ENCODE results near the gene AKAP6.
"Not testable (repeated sequence)": the region's sequence is repeated elsewhere in the genome, so short reads cannot be mapped to it uniquely, and the experiment has no call there.

AKAP6 gene

DNA sequence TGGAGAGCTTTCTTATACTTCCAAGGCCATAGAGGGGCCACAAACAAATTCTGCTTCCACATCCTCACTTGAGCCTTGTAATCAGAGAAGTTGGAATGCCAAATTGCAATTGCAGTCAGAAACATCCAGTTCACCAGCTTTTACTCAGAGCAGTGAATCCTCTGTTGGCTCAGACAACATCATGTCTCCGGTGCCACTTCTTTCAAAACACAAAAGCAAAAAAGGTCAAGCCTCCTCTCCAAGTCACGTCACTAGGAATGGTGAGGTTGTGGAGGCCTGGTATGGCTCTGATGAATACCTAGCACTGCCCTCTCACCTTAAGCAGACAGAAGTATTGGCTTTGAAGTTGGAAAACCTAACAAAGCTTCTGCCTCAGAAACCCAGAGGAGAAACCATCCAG is 217.1 kb downstream of the AKAP6 start:
- no peak for DNase-seq

DNA sequence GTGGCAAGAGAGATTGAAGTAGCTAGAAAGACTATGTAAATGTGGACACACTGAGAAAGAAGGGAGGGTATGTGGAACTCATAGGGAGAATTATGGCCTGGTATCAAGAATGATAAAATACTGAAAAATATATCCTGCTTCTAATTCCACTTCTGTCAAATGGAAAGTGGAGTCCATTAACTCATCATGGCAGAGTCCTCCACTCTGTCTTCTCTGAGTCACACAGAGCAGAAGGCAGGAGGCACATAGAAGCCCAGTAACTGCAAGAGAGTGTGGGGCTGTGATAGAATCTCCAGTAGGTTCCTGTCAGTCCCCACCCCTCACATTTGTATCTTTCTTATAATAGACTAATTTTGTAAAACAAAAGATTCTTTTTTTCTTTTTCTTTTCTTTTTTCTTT is 223.7 kb downstream of the AKAP6 start:
- no peak for DNase-seq

DNA sequence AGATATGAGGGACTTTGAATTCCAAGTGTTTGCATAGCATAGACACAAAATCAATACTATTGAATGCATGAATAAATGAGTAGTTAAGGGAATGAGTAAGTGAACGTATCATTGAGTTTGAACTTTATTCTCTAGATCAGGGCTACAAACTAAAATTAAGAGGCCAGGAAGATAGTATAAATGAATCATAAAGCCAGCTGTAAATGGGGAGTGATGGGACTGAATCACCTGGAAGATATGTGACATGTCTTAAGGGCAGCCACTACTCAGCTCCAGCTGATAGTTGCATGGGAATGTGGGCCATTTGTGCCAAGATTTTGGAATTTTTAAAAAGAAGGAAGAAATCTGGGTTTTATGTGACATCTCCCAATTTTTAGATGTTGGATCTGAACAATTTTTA is 229.9 kb downstream of the AKAP6 start:
- DNase-seq, result no peak

DNA sequence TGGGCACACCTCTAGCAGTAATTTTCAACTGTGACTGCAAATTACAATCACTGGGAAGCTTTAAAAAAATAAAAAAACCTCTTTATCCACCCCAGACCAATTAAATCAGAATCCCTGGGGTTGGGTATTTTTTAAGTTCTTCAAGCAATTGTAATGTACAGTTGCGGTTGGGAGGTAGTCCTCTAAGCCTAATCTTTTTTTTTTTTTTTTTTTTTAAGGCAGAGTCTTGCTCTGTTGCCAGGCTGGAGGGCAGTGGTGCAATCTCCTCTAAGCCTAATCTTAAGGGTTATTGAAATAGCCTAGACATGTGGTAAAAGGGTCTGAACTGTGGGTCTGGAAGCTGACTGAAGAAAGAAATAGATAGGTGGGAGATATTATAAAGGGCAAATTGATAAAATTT is 230.5 kb downstream of the AKAP6 start:
- DNase-seq, result no peak

DNA sequence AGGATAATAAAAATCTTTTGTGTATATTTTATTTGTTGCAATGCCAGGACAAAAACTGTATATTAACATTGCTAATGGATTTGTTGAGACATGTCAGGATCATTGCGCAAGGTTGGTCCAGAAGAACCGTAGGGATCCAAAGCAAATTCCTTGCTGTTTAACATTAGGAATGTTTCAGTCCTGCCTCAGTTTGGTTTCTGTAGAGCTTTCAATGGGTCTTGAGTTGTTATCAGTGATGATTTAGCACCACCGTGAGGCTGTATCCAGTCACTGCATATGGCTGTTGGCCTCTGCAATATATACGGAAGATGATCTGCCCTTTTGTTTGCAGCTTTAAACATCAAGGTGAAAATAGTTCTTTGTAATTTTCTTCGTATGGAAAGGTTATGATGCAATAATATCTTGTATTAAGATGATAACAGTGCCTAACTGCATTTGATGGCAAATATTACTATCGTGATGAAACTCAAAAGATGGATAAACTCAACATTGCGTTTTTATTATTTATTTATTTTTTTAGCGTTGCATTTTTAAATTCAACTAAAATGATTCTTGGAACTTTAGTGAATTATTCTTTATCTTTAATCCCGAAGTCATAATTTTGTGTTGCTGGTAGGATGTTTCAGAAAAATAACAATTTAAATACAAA is 231.2 kb downstream of the AKAP6 start:
- peak; percentile 19 to 36 for DNase-seq

DNA sequence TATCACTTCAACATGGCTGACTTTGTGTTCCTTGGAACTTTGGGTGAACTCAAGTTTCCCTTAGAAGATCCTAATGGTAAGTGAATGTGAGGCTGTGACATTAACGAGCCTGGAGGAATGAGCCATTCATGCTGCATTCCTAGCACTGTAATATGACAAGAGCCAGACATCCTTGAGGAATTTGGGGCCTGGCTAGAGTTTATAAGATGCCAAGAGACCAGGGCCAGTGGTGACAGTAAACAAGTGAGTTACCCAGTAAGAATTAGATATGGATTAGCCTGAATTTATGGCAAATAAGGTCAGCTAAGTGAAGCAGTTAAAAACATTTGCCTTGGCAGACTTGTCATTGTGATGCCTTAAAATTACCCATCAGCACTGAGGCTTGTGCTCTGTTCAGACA is 232.4 kb downstream of the AKAP6 start:
- DNase-seq, result no peak

DNA sequence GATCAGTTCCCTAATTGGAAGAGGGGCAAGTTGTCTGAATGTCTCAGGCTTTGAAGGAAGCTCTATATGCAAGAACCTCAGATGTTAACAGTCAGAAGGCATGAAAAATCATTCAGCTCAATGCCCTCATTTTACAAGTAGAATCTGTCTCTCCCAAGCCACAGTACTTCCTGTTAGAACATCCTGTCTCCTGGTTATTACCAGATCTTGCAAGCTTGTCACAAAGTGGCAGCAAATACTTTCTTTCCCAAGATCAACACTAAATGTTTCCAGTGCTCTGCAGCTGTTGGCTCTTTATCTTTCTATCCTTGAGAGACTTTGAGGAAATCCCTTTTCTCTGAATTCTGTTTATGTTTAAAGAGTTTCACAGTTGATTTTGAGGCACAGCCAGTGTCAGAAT is 235.5 kb downstream of the AKAP6 start:
- no peak for DNase-seq

DNA sequence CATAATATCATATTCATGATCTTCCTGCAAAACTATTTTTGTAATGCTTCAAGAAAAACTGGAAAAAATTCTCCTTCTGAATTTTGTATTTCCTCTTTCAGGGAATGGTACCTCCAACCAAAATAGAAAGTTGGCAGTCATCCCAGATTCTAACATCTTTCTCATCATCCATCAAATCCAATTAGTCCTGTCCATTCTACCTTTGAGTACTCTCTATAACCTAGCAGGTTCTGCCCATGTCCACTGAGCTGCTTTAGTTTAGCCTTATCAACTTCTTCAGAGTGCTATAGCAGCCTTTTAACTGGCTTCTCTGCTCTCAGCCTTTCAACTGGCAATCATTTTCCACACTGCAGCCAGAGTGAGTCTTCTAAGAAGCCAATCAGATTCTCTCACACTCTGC is 236.2 kb downstream of the AKAP6 start:
- no peak for DNase-seq

DNA sequence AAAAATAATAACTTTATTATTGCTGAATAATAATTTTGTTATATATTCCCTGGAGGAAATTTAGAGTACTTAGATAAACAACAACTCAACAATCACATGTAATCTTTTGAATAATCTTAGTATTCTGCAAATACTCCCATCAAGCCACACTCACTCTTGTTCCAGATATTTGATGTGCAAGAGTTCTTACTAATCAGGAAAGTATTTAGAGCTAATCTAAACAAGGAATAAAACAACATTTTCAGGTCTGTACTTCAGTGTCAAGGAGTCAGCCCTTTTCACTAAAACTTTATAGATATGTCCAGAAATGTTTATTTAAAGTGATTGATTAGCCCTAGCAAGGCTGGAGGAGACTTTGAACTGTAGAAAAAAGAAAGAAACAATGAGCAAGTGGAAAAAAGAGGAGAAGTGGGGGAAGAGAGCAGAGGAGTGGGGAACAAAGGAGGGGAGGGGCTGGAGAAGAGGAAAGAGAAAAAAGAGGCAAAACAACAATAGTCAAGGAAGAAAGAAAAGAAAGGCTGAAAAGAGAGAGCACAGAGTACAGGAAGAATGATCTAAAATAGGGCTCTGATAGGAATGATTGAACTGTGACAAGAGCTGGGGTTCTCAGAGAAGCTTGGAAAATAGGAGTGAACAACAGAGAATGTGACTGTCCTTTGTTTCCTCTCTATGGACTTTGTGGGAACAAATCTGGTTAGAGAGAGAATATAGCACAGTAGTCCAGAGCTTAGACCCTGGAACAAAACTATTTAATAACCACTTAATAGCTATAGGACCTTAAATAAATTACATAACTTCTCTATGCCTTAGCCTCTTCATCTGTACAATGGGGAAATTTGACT is 238.7 kb downstream of the AKAP6 start:
- no peak for DNase-seq

DNA sequence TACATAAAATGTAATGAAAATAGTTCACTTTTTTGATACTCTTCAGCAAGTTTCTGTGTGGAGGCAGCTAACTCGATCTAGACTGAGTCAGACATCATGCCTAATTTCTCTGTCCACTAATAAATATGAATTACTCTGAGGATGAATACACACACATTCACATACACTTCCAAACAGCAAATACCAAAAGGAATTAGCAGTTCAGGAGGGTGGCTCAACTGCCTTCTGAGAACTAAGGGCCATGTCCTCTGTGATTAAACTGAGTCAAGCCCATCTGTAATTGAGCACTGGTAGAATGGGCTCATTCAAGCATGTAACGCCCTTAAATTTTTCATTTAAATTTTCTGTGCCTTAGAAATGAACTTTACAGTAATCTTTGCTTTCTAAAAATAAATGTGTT is 242.5 kb downstream of the AKAP6 start:
- DNase-seq, result no peak

DNA sequence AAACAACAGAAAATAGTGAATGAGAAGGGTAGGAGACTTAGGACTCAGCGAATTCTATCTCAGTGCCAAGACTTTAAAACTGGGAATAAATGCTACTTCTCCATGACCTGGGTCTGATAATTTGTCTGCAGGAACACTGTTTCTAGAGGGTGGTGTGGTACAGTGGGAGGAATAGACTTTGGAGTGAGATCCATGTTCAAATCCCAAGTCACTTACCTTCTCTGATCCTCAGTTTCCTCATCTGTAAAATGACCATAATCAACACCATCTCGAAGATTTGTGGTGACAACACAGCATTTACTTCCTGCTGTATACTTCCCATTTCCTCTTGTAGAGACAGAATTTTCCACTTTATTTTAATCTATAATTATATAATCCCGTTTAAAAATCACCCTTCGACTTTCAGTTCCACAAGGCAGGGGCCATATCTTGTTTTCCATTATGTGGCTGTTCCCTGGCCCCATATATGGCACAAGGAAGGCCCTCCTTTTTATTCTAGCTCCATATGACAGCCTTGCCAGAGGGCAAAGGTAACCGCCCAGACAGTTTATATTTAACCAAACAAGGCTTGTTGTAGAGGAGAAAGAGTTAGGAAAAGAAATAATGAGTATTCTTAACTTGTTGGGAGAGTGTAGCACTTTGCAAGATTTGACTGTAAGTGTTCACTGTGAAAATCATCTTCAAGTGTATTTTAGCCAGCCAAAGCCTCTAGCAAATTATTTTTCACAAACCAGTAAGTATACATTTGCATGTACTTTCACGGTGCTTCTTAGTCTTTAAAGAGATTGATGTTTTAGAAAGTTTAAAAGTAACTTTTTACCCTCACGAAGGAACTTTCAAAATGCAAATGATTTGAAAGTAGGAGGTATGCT is 243.1 kb downstream of the AKAP6 start:
- DNase-seq, result no peak

DNA sequence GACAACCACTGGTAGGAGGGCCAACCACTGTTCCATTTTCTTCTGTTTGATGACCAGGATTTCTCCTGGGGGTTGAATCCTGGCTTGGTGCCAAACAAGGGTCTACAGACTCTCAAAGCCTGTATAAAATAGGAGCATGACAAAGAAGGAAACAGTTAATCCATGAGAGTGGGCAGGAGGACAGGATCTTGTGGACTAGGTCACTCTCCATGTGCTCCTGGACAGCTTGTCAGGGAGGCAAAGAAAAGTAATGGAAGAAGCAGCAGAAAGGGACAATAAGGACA is 243.7 kb downstream of the AKAP6 start:
- no peak for DNase-seq

DNA sequence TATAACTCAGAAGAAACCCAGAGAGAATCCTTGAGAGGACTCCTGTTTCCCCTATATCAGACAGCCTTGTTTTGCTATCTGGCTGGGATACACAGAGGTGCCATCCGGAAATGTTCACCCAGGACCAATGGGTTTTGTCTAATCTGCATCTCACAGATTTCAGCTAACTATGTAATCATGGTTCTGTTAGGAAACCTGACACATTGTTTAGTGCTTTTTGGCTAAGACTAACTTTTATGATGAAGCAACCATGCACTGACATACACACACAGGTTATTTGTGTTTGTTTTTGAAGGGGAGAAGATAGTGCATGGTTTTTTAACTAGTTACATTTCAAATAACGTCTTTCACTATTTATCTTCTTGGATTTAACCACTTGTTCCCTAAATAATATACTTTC is 245.2 kb downstream of the AKAP6 start:
- no peak for DNase-seq

DNA sequence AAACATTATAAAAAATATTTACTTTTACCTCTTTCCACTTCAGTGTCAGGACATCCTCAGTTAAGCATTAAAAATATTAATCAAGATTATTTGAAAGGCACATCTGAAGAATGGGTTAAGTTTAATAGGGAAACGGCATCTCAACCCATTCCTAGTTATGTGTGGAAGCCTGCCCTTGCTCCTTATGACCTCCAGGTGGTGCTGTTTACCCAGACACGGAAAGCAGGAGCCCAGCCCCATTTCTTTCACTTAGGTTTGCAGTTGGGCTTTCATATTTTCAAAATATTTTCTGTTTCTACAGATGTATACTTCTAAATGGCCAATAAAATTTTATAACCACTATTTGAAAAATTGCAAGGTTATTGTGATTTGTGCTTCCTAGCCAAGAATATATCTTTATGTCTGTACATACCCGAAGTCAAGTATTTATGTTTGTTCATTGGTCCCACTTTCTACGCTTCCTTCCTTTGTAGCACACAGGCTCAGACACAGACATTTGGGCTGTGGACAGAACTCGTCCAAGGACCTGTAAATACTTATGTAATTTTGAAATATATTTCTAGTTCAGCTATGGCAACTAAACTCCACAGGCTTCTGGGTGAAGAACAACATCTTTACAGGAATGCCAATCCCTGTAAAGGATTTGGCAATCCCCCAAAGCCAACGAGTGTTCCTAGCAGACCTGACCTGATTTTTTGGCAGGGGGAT is 247.1 kb downstream of the AKAP6 start:
- DNase-seq, result peak; percentile 19 to 24

DNA sequence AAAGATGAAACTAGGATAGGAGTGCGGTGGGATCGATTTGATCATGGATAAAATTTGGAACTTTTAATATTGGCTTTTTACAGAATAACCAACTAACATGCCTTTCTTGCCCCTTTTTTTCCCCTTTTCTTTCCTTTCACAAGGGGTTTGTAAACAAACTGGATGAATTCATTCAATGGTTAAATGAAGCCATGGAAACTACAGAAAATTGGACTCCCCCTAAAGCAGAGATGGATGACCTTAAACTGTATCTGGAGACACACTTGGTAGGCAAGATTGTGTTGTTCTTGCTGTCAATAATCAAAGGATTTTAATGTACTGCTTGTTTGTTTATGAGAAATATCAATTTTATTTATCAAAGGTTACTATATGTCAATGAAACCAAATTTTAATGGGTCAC is 247.9 kb downstream of the AKAP6 start:
- DNase-seq, result no peak

DNA sequence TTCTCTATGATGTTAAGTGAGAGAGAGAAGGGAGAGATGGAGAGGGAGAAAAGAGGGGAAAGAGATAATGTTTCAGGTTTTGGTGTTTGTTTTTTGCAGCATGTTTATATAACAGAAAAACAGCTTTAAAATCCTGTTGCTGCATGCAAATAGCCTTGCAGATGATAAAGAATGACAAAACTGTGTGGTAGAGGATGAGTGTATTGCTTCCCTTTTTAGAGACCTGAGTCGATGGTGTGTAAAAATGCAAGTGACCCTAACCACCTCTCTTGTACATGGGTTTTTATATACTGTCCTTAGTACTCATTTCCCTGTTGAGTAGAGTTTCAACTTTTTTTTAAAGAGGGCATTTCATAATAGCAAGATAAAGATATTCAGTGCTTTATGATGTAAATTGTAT is 249.1 kb downstream of the AKAP6 start:
- no peak for DNase-seq

DNA sequence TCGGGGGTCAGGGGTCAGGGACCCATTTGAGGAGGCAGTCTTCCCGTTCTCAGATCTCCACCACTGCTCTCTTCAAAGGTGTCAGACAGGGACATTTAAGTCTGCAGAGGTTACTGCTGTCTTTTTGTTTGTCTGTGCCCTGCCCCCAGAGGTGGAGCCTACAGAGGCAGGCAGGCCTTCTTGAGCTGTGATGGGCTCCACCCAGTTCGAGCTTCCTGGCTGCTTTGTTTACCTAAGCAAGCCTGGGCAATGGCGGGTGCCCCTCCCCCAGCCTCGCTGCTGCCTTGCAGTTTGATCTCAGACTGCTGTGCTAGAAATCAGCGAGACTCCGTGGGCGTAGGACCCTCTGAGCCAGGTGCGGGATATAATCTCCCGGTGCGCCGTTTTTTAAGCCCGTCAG is 254.3 kb downstream of the AKAP6 start:
- DNase-seq, result not testable (repeated sequence)

DNA sequence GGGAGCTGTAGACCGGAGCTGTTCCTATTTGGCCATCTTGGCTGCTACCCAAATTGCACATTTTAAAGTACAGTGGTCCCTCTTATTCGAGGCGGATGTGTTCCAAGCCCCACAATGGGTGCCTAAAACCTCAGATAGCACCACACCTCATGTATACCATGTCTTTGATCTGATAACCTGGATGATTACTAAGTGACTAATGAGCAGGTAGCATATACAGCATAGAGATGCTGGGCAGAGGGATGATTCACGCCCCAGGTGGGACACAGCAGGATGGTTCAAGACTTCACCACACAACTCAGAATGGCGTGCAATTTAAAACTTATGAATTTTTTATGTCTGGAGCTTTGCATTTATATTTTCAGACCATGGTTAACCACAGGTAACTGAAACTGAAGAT is 255.0 kb downstream of the AKAP6 start:
- no peak for DNase-seq

DNA sequence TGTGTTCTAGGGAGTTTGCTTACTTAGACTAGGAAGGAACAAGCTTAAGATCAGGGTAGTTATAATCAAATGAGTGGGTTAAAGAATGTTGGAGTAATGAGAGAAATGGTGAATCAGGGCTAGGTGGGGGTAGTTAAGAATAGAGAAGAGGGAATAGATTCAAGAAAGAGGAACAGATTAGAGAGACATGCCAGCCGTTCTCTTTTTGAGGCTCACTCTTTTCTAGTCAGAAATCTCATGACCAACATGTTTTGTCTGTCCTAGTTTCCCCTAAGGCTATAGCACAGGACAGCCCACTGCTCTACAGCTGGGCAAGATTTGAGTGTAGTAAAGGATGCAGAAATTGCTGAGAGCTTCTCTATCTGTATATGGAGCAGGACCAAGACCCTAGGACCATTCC is 258.4 kb downstream of the AKAP6 start:
- no peak for DNase-seq

DNA sequence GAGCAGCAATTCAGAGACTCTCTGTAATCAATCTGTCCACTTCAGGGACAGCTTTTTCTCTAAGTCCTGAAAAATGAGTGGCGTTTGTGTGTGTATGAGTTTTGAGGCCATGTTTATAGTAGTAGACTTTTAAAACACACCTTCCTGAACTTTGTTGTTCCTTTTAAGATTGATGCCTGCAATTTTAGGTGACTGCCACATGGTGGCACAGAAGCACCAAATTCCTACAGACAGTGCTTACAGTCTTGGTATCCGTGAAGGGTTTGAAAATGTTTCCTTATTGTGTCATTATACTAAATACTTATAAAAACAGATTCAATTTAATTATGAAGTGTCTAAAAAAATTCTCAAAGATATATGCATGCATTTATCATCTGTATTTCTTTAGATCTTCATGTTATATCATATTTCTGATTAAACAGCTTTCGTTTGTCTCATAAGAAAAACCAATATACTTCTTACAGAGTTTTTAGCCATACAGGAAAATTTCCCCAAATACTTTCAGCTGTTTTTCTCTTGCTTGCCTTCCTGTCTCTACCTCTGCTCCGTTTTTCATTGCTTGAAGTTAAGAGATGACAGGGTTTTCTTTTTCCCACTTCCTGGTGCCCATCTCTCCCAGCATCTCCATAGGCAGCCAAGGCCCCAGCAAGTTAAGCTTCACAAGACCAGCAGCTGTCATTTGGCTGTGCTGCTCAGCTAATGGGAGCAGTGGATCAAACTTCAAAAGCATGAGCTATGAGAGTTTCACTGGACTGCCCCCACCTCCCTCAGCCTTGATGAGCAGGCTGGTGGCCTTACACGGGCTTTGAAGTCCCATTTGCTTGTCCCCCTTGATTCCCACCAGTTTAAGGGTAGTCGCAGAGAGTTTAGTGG is 259.6 kb downstream of the AKAP6 start:
- no peak for DNase-seq

DNA sequence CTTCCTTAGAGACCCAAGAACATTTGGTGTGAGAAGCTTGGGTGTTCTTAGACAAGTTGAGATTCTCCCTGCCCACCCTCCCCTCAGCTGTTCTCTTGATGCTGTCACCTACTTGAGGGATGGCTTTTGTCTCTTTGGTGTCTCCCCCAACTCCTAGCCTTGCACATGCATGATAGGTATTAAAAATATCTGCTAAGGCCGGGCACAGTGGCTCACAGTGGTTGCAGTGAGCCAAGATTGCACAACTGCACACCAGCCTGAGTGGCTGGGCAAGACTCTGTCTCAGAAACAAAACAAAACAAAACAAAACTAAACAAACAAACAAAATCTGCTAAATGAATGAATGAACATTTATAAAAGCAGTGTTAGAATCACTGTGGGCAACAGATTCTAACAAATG is 261.1 kb downstream of the AKAP6 start:
- DNase-seq, result no peak

DNA sequence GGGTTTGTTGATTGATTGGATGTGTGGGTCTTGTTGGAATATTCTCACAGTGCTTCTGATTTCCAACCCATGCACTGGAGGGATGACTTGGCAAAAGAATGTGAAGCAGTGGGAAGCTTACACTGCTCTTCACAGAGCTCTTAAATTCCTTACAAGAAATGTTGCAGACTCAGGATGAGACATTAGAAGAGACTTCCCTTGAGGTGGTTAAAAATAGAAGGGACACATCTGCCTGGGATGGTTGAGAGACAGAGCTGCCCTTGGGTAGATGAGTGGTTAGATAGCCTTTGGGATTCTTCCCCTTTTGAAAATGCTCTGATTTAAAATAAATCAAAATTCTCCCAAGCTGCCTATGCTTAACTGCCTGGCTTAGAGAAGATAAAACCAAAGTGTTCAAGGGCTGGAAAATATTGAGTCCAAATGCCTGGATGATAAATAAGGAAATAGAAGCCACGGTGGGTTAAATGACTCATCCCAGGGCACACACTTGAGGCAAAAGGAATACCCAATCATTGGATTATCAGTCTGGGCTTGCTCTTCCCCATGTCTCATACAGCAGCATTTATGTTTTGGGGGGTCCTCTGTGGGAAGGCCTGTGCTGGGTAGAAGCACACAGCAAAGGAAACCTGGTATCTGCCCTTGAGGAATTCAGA is 264.3 kb downstream of the AKAP6 start:
- no peak for DNase-seq

Data from activated T-cell treated with anti-CD3 and anti-CD28 coated beads, Interleukin-2, amount 50 U/mL, for 48 hours (primary cell).